Adipocyte (in vitro differentiated cells): Measurements from ENCODE around the gene RFC3.
"Not testable (repeated sequence)": the region's sequence is repeated elsewhere in the genome, so short reads cannot be mapped to it uniquely, and the experiment has no call there.

Experiments used
- DNase-seq: peaks from one replicate; pipeline ENCODE4 v3.0.0-alpha.2; 2015; ENCODE audit warnings: low read depth
- H3K27me3 ChIP-seq: replicated peaks from 2 replicates; pipeline ENCODE4 v1.7.0; 2013; ENCODE audit warnings: mild to moderate bottlenecking, low read length, moderate library complexity; ENCODE audit not compliant: control insufficient read depth, insufficient read depth
- H3K36me3 ChIP-seq: 2 replicates; pipeline ENCODE4 v1.7.0; 2013; ENCODE audit warnings: low read length, mild to moderate bottlenecking, moderate library complexity; ENCODE audit not compliant: control insufficient read depth, insufficient read depth, severe bottlenecking
- H3K4me1 ChIP-seq: 2 replicates; pipeline ENCODE4 v1.7.0; 2013; ENCODE audit warnings: mild to moderate bottlenecking, low read length, moderate library complexity; ENCODE audit not compliant: control insufficient read depth, insufficient read depth
- H3K4me3 ChIP-seq: 2 replicates; pipeline ENCODE4 v1.7.0; 2013; ENCODE audit warnings: mild to moderate bottlenecking, low read length, moderate library complexity
- H3K9ac ChIP-seq: 2 replicates; pipeline ENCODE4 v1.7.0; 2013; ENCODE audit warnings: mild to moderate bottlenecking, low read length, moderate library complexity
- H3K9me3 ChIP-seq: 2 replicates; pipeline ENCODE4 v1.7.0; 2013; ENCODE audit warnings: mild to moderate bottlenecking, low read length, moderate library complexity; ENCODE audit not compliant: control insufficient read depth

The RFC3 gene

GRCh38 chr13:33817901-33818706 is at the start of gene RFC3:
RFC3 (plus strand) TSS chr13:33818149; CDS start chr13:33818179, 30 bp downstream.
- Histone ChIP-seq H3K27me3 (no peaks in the 10 kb centered on the region), H3K36me3 (no peaks in the 10 kb centered on the region), H3K9ac (peak within 1 kb of the TSS; percentile 89), H3K4me3 (peak within 1 kb of the TSS; percentile 99), H3K4me1 (peaks cover 2% of the 10 kb centered on the region), H3K9me3 (no peaks in the 10 kb centered on the region)
- peak; percentile 99 for DNase-seq

- no peak for DNase-seq
- Histone ChIP-seq H3K27me3 (no peaks in the 10 kb centered on the region), H3K4me1 (no peaks in the 10 kb centered on the region), H3K9me3 (no peaks in the 10 kb centered on the region), H3K4me3 (no peak overlapping the region), H3K36me3 (no peaks in the 10 kb centered on the region), H3K9ac (no peak overlapping the region)
These were observed 46.7 kb upstream of the RFC3 start for GRCh38 chr13:33771296-33771695.

- no peaks in the 10 kb centered on the region for H3K36me3 ChIP-seq
- H3K27me3 ChIP-seq = no peaks in the 10 kb centered on the region
- no peaks in the 10 kb centered on the region for H3K9me3 ChIP-seq
- H3K9ac ChIP-seq = no peak overlapping the region
- no peak overlapping the region for H3K4me3 ChIP-seq
- DNase-seq = no peak
- H3K4me1 ChIP-seq = no peaks in the 10 kb centered on the region
These were observed 44.0 kb upstream of the RFC3 start for GRCh38 chr13:33773790-33774462.

- no peaks in the 10 kb centered on the region for H3K4me1 ChIP-seq
- H3K9ac ChIP-seq = no peak overlapping the region
- no peaks in the 10 kb centered on the region for H3K9me3 ChIP-seq
- peak; percentile 13 for DNase-seq
- H3K4me3 ChIP-seq = no peak overlapping the region
- no peaks in the 10 kb centered on the region for H3K27me3 ChIP-seq
- no peaks in the 10 kb centered on the region for H3K36me3 ChIP-seq
These were observed 42.4 kb upstream of the RFC3 start for GRCh38 chr13:33775339-33776108.

- Histone ChIP-seq H3K36me3 (no peaks in the 10 kb centered on the region), H3K4me1 (no peaks in the 10 kb centered on the region), H3K27me3 (no peaks in the 10 kb centered on the region), H3K9me3 (no peaks in the 10 kb centered on the region), H3K9ac (no peak overlapping the region), H3K4me3 (no peak overlapping the region)
- no peak for DNase-seq
These were observed 41.6 kb upstream of the RFC3 start for GRCh38 chr13:33776239-33776881.

- Histone ChIP-seq H3K4me1 (no peaks in the 10 kb centered on the region), H3K9ac (no peak overlapping the region), H3K36me3 (no peaks in the 10 kb centered on the region), H3K4me3 (no peak overlapping the region), H3K27me3 (no peaks in the 10 kb centered on the region), H3K9me3 (no peaks in the 10 kb centered on the region)
- no peak for DNase-seq
These were observed 35.3 kb upstream of the RFC3 start for GRCh38 chr13:33782631-33783030.

- not testable (repeated sequence) for H3K9me3 ChIP-seq, H3K36me3 ChIP-seq, H3K4me3 ChIP-seq, H3K4me1 ChIP-seq, DNase-seq, H3K27me3 ChIP-seq, H3K9ac ChIP-seq
These were observed 34.7 kb upstream of the RFC3 start for GRCh38 chr13:33783212-33783611.

GRCh38 chr13:33784738-33785137 is 33.2 kb upstream of the RFC3 start:
- Histone ChIP-seq H3K4me1 (no peaks in the 10 kb centered on the region), H3K4me3 (no peak overlapping the region), H3K9me3 (no peaks in the 10 kb centered on the region), H3K36me3 (no peaks in the 10 kb centered on the region), H3K27me3 (no peaks in the 10 kb centered on the region), H3K9ac (no peak overlapping the region)
- no peak for DNase-seq

- Histone ChIP-seq H3K36me3 (no peaks in the 10 kb centered on the region), H3K9me3 (no peaks in the 10 kb centered on the region), H3K27me3 (no peaks in the 10 kb centered on the region), H3K9ac (no peak overlapping the region), H3K4me3 (no peak overlapping the region), H3K4me1 (no peaks in the 10 kb centered on the region)
- DNase-seq = no peak
These were observed 32.6 kb upstream of the RFC3 start for GRCh38 chr13:33785384-33785783.

- DNase-seq = peak; percentile 70
These were observed 30.8 kb upstream of the RFC3 start for GRCh38 chr13:33787051-33787591.

More at GRCh38 chr13:33787051-33787591, 30.8 kb upstream of the RFC3 start:
- H3K4me1 ChIP-seq = no peaks in the 10 kb centered on the region
- H3K9ac ChIP-seq = peak overlapping the region; percentile 63
- H3K36me3 ChIP-seq = no peaks in the 10 kb centered on the region
- H3K9me3 ChIP-seq = no peaks in the 10 kb centered on the region
- H3K27me3 ChIP-seq = no peaks in the 10 kb centered on the region
- peak overlapping the region; percentile 79 for H3K4me3 ChIP-seq
